ENCODE data around the gene FKBP5.

The FKBP5 gene

GRCh38 chr6:35564733-35565132, 124.0 kb downstream of the FKBP5 start:
- Histone ChIP-seq H2AFZ (ENCODE audit: low read depth, low read length) (no peak overlapping the region), H3K4me2 (ENCODE audit: insufficient read depth, low read length) (no peak overlapping the region), H3K36me3 (ENCODE audit: insufficient read depth, low read length) (no peaks in the 10 kb centered on the region), H3K27me3 (ENCODE audit: insufficient read depth, low read length, poor library complexity) (peaks cover 18% of the 10 kb centered on the region), H3K4me3 (ENCODE audit: low read depth in 1 of 2, low read length in 2 of 2) (no peak overlapping the region), H3K9ac (ENCODE audit: low read depth, low read length) (no peak overlapping the region), H3K4me1 (ENCODE audit: insufficient read depth, low read length) (no peaks in the 10 kb centered on the region), H3K79me2 (ENCODE audit: insufficient read depth, low read length) (no peaks in the 10 kb centered on the region), H3K27ac (ENCODE audit: low read length) (no peak overlapping the region), H4K20me1 (ENCODE audit: insufficient read depth, low read length) (no peaks in the 10 kb centered on the region), H3K9me3 (ENCODE audit: insufficient read depth, low read length, severe bottlenecking) (no peaks in the 10 kb centered on the region)
- TF ChIP-seq CTCF (IDR thresholded peaks at IDR 0.05; ENCODE audit: borderline replicate concordance, extremely low read depth, low read length, poor library complexity, severe bottlenecking) (no peak), EZH2 (IDR thresholded peaks at IDR 0.05; ENCODE audit: borderline replicate concordance, low read depth, low read length, severe bottlenecking) (no peak)
- no peak for ATAC-seq (ENCODE audit: insufficient read depth, low read depth)
- no peak for DNase-seq

GRCh38 chr6:35562060-35562459, 126.7 kb downstream of the FKBP5 start:
- Histone ChIP-seq H3K9me3 (ENCODE audit: insufficient read depth, low read length, severe bottlenecking) (no peaks in the 10 kb centered on the region), H3K27me3 (ENCODE audit: insufficient read depth, low read length, poor library complexity) (peaks cover 18% of the 10 kb centered on the region), H3K4me3 (ENCODE audit: low read depth in 1 of 2, low read length in 2 of 2) (no peak overlapping the region), H3K4me1 (ENCODE audit: insufficient read depth, low read length) (no peaks in the 10 kb centered on the region), H3K79me2 (ENCODE audit: insufficient read depth, low read length) (no peaks in the 10 kb centered on the region), H3K9ac (ENCODE audit: low read depth, low read length) (no peak overlapping the region), H3K27ac (ENCODE audit: low read length) (no peak overlapping the region), H3K36me3 (ENCODE audit: insufficient read depth, low read length) (no peaks in the 10 kb centered on the region), H2AFZ (ENCODE audit: low read depth, low read length) (no peak overlapping the region), H4K20me1 (ENCODE audit: insufficient read depth, low read length) (no peaks in the 10 kb centered on the region), H3K4me2 (ENCODE audit: insufficient read depth, low read length) (no peak overlapping the region)
- no peak for DNase-seq
- no peak for TF ChIP-seq EZH2 (IDR thresholded peaks at IDR 0.05; ENCODE audit: borderline replicate concordance, low read depth, low read length, severe bottlenecking)
- no peak for TF ChIP-seq CTCF (IDR thresholded peaks at IDR 0.05; ENCODE audit: borderline replicate concordance, extremely low read depth, low read length, poor library complexity, severe bottlenecking)
- ATAC-seq (ENCODE audit: insufficient read depth, low read depth), result no peak

- Histone ChIP-seq H3K9ac (ENCODE audit: low read depth, low read length) (no peak overlapping the region), H3K36me3 (ENCODE audit: insufficient read depth, low read length) (no peaks in the 10 kb centered on the region), H3K4me1 (ENCODE audit: insufficient read depth, low read length) (no peaks in the 10 kb centered on the region), H3K27ac (ENCODE audit: low read length) (no peak overlapping the region), H4K20me1 (ENCODE audit: insufficient read depth, low read length) (no peaks in the 10 kb centered on the region), H2AFZ (ENCODE audit: low read depth, low read length) (no peak overlapping the region), H3K9me3 (ENCODE audit: insufficient read depth, low read length, severe bottlenecking) (no peaks in the 10 kb centered on the region), H3K4me3 (ENCODE audit: low read depth in 1 of 2, low read length in 2 of 2) (no peak overlapping the region), H3K79me2 (ENCODE audit: insufficient read depth, low read length) (no peaks in the 10 kb centered on the region), H3K4me2 (ENCODE audit: insufficient read depth, low read length) (no peak overlapping the region), H3K27me3 (ENCODE audit: insufficient read depth, low read length, poor library complexity) (peaks cover 15% of the 10 kb centered on the region)
- ATAC-seq (ENCODE audit: insufficient read depth, low read depth) (no peak), DNase-seq (no peak)
- no peak for TF ChIP-seq CTCF (IDR thresholded peaks at IDR 0.05; ENCODE audit: borderline replicate concordance, extremely low read depth, low read length, poor library complexity, severe bottlenecking)
- TF ChIP-seq EZH2 (IDR thresholded peaks at IDR 0.05; ENCODE audit: borderline replicate concordance, low read depth, low read length, severe bottlenecking), result no peak
These were observed 127.6 kb downstream of the FKBP5 start for GRCh38 chr6:35561113-35561512.

GRCh38 chr6:35558571-35558970, 130.1 kb downstream of the FKBP5 start:
- Histone ChIP-seq H3K27me3 (ENCODE audit: insufficient read depth, low read length, poor library complexity) (no peaks in the 10 kb centered on the region), H3K9me3 (ENCODE audit: insufficient read depth, low read length, severe bottlenecking) (no peaks in the 10 kb centered on the region), H3K27ac (ENCODE audit: low read length) (no peak overlapping the region), H3K9ac (ENCODE audit: low read depth, low read length) (no peak overlapping the region), H4K20me1 (ENCODE audit: insufficient read depth, low read length) (no peaks in the 10 kb centered on the region), H3K4me3 (ENCODE audit: low read depth in 1 of 2, low read length in 2 of 2) (no peak overlapping the region), H3K4me1 (ENCODE audit: insufficient read depth, low read length) (no peaks in the 10 kb centered on the region), H3K36me3 (ENCODE audit: insufficient read depth, low read length) (no peaks in the 10 kb centered on the region), H2AFZ (ENCODE audit: low read depth, low read length) (no peak overlapping the region), H3K79me2 (ENCODE audit: insufficient read depth, low read length) (no peaks in the 10 kb centered on the region), H3K4me2 (ENCODE audit: insufficient read depth, low read length) (no peak overlapping the region)
- no peak for TF ChIP-seq EZH2 (IDR thresholded peaks at IDR 0.05; ENCODE audit: borderline replicate concordance, low read depth, low read length, severe bottlenecking)
- DNase-seq, result no peak
- no peak for ATAC-seq (ENCODE audit: insufficient read depth, low read depth)

Data from DND-41 (cell line).